Endothelial cell of hepatic sinusoid (primary cell): Measurements from ENCODE around the gene HOXC10.

ENCODE experiments used
- in situ Hi-C: cut with HindIII; loops from 2 replicates; pipeline ENCODE4 v1.10.0; 2017; ENCODE audit warnings: low sequenced_read_pairs

The HOXC10 gene

GRCh38 chr12:54000116-54001114 lies 15.5 kb downstream of the HOXC10 start, which contains the start of gene HOXC9:
HOXC9 (plus strand) TSS chr12:54000161; CDS start chr12:54000189, 28 bp downstream.
- in situ Hi-C loops = no loop called here

GRCh38 chr12:54001283-54002187 lies 16.6 kb downstream of the HOXC10 start:
- in situ Hi-C loops = no loop called here

- in situ Hi-C loops = no loop called here
These were observed 17.4 kb downstream of the HOXC10 start for GRCh38 chr12:54002278-54002914.

- in situ Hi-C loops = no loop called here
These were observed 18.0 kb downstream of the HOXC10 start for GRCh38 chr12:54002915-54003389.

GRCh38 chr12:54003625-54004024 lies 18.7 kb downstream of the HOXC10 start:
- in situ Hi-C loops = no loop called here

GRCh38 chr12:54004063-54004840 lies 19.3 kb downstream of the HOXC10 start:
- in situ Hi-C loops = no loop called here

GRCh38 chr12:54004841-54005530 lies 20.0 kb downstream of the HOXC10 start:
- in situ Hi-C loops = no loop called here

GRCh38 chr12:54005531-54005852 lies 20.5 kb downstream of the HOXC10 start:
- in situ Hi-C loops = no loop called here

GRCh38 chr12:54005853-54006558 lies 21.1 kb downstream of the HOXC10 start:
- in situ Hi-C loops = no loop called here

- in situ Hi-C loops = no loop called here
These were observed 21.7 kb downstream of the HOXC10 start for GRCh38 chr12:54006559-54007220.

GRCh38 chr12:54007538-54008259 lies 22.8 kb downstream of the HOXC10 start:
- in situ Hi-C loops = no loop called here

GRCh38 chr12:54008260-54008552 lies 23.3 kb downstream of the HOXC10 start:
- in situ Hi-C loops = no loop called here

GRCh38 chr12:54009171-54010052 lies 24.5 kb downstream of the HOXC10 start:
- in situ Hi-C loops = no loop called here

GRCh38 chr12:54010053-54010971 lies 25.4 kb downstream of the HOXC10 start:
- in situ Hi-C loops = no loop called here

GRCh38 chr12:54010972-54011664 lies 26.2 kb downstream of the HOXC10 start:
- in situ Hi-C loops = no loop called here
